Mesodermal cell (in vitro differentiated cells): Measurements from ENCODE around the gene RPS5. TPM values are rescaled to one million over a fixed set of nuclear protein-coding genes. Genes with fewer than 3 reads are reported as not detected.
A peak's percentile ranks its signal among the peaks of the same experiment; 100 is the strongest.
"Not testable (repeated sequence)": the region's sequence is repeated elsewhere in the genome, so short reads cannot be mapped to it uniquely, and the experiment has no call there.

ENCODE experiments used
- H3K27ac ChIP-seq: 2 replicates; pipeline ENCODE4 v1.7.0; 2013; ENCODE audit warnings: mild to moderate bottlenecking, low read depth, low read length, moderate library complexity; ENCODE audit not compliant: severe bottlenecking
- H3K36me3 ChIP-seq: 2 replicates; pipeline ENCODE4 v1.7.1; 2013; ENCODE audit warnings: mild to moderate bottlenecking, low read length, moderate library complexity; ENCODE audit not compliant: control insufficient read depth, insufficient read depth
- H3K4me1 ChIP-seq: one replicate; pipeline ENCODE4 v1.7.1; 2013; ENCODE audit warnings: mild to moderate bottlenecking, low read length; ENCODE audit not compliant: insufficient read depth, control insufficient read depth, poor library complexity, severe bottlenecking
- H3K4me3 ChIP-seq: 2 replicates; pipeline ENCODE4 v1.7.0; 2013; ENCODE audit warnings: low read length, control low read depth, mild to moderate bottlenecking; ENCODE audit not compliant: insufficient read depth, poor library complexity, severe bottlenecking; ENCODE audit errors: extremely low read depth
- H3K9me3 ChIP-seq: 2 replicates; pipeline ENCODE4 v1.7.1; 2013; ENCODE audit warnings: mild to moderate bottlenecking, low read length, moderate library complexity; ENCODE audit not compliant: control insufficient read depth
- WGBS, 2 experiments: methylation state at CpG; one replicate each; pipeline ENCODE4 v1.1.5; 2013; ENCODE audit warnings: missing lambda C conversion rate in 2 of 2; ENCODE audit not compliant: insufficient coverage in 2 of 2; 5-methylcytosine and 5-hydroxymethylcytosine counted together
- polyA plus RNA-seq, 2 experiments: library from polyadenylated mRNA; stranded (reverse); fragments of 50-300 nt; gene quantifications; one replicate each; pipeline ENCODE4 v1.2.3, GENCODE V29; 2013

Gene RPS5
- 1,713 TPM for polyA plus RNA-seq (2013, experiment 1 of 2)
- 1,539 TPM for polyA plus RNA-seq (2013, experiment 2 of 2)

GRCh38 chr19:58386576-58387337 lies at the start of gene RPS5:
Gene RPS5, plus strand, starts transcription at chr19:58387269. Its CDS starts 869 bp downstream, at chr19:58388138.
- Histone ChIP-seq H3K36me3 (peaks cover 39% of the 10 kb centered on the region), H3K4me1 (peaks cover 27% of the 10 kb centered on the region), H3K27ac (peak within 1 kb of the TSS; percentile 98), H3K9me3 (no peaks in the 10 kb centered on the region), H3K4me3 (peak within 1 kb of the TSS; percentile 81)
- 0 to 1% methylated on average over 57 to 63 of the region's 64 CpGs for WGBS, 2 experiments

- no peak overlapping the region for H3K27ac ChIP-seq
- WGBS, 2 experiments = 90 to 96% methylated on average over 7 to 9 of the region's 11 CpGs
- no peaks in the 10 kb centered on the region for H3K9me3 ChIP-seq
- H3K36me3 ChIP-seq = peaks cover 64% of the 10 kb centered on the region
- H3K4me3 ChIP-seq = no peak overlapping the region
- no peaks in the 10 kb centered on the region for H3K4me1 ChIP-seq
These were observed 48.7 kb upstream of the RPS5 start for GRCh38 chr19:58338336-58338735.

GRCh38 chr19:58338825-58339558 lies 48.1 kb upstream of the RPS5 start:
- Histone ChIP-seq H3K4me3 (no peak overlapping the region), H3K36me3 (peaks cover 64% of the 10 kb centered on the region), H3K27ac (no peak overlapping the region), H3K4me1 (no peaks in the 10 kb centered on the region), H3K9me3 (no peaks in the 10 kb centered on the region)
- 88 to 91% methylated on average over 25 to 29 of the region's 30 CpGs for WGBS, 2 experiments

- H3K27ac ChIP-seq = no peak overlapping the region
- WGBS, 2 experiments = 87 to 100% methylated on average over 2 to 4 of the region's 5 CpGs
- H3K36me3 ChIP-seq = peaks cover 17% of the 10 kb centered on the region
- no peaks in the 10 kb centered on the region for H3K9me3 ChIP-seq
- H3K4me1 ChIP-seq = no peaks in the 10 kb centered on the region
- H3K4me3 ChIP-seq = no peak overlapping the region
These were observed 41.5 kb upstream of the RPS5 start for GRCh38 chr19:58345558-58345957.

- WGBS, 2 experiments = 3 to 4% methylated on average over 36 to 60 of the region's 82 CpGs
- Histone ChIP-seq H3K27ac (no peak overlapping the region), H3K4me1 (no peaks in the 10 kb centered on the region), H3K36me3 (peaks cover 8% of the 10 kb centered on the region), H3K9me3 (no peaks in the 10 kb centered on the region), H3K4me3 (peak overlapping the region; percentile 71)
These were observed 39.8 kb upstream of the RPS5 start for GRCh38 chr19:58346961-58347929.

- H3K4me1 ChIP-seq, H3K27ac ChIP-seq, H3K9me3 ChIP-seq, H3K36me3 ChIP-seq: not testable (repeated sequence)
- peak overlapping the region; percentile 71 for H3K4me3 ChIP-seq
- WGBS, 2 experiments = 5 to 16% methylated on average over 6 of the region's 12 CpGs
These were observed 39.0 kb upstream of the RPS5 start for GRCh38 chr19:58348080-58348479.

- Histone ChIP-seq H3K36me3 (peaks cover 5% of the 10 kb centered on the region), H3K9me3 (no peaks in the 10 kb centered on the region), H3K27ac (no peak overlapping the region), H3K4me1 (no peaks in the 10 kb centered on the region), H3K4me3 (no peak overlapping the region)
- 94 to 96% methylated on average over 7 to 8 of the region's 8 CpGs for WGBS, 2 experiments
These were observed 37.5 kb upstream of the RPS5 start for GRCh38 chr19:58349590-58349989.

GRCh38 chr19:58350001-58350861 lies 36.8 kb upstream of the RPS5 start:
- no peaks in the 10 kb centered on the region for H3K4me1 ChIP-seq
- 94 to 97% methylated on average over 82 to 84 of the region's 84 CpGs for WGBS, 2 experiments
- H3K9me3 ChIP-seq = no peaks in the 10 kb centered on the region
- H3K4me3 ChIP-seq = no peak overlapping the region
- H3K27ac ChIP-seq = no peak overlapping the region
- H3K36me3 ChIP-seq = peaks cover 5% of the 10 kb centered on the region

- H3K27ac ChIP-seq = no peak overlapping the region
- H3K9me3 ChIP-seq = no peaks in the 10 kb centered on the region
- H3K4me1 ChIP-seq = no peaks in the 10 kb centered on the region
- peaks cover 5% of the 10 kb centered on the region for H3K36me3 ChIP-seq
- no peak overlapping the region for H3K4me3 ChIP-seq
- WGBS, 2 experiments = 95% methylated on average over 29 to 33 of the region's 34 CpGs
These were observed 36.1 kb upstream of the RPS5 start for GRCh38 chr19:58350871-58351557.
